Muscle layer of duodenum (tissue), 2 donors: Measurements from ENCODE around the gene ZXDC.

Experiments used
- H3K27ac ChIP-seq: one replicate; pipeline ENCODE4 v1.7.0; 2013; ENCODE audit warnings: mild to moderate bottlenecking, low read length
- H3K27me3 ChIP-seq: one replicate; pipeline ENCODE4 v1.7.0; 2013; ENCODE audit warnings: low read depth, mild to moderate bottlenecking, control low read depth, low read length
- H3K36me3 ChIP-seq, 2 donors: one replicate each; pipeline ENCODE4 v1.7.0; 2013; ENCODE audit warnings: low read length in 2 of 2, control low read depth in 1 of 2, mild to moderate bottlenecking in 1 of 2; ENCODE audit not compliant: insufficient read depth in 2 of 2, control insufficient read depth in 1 of 2
- H3K4me1 ChIP-seq, 2 donors: one replicate each; pipeline ENCODE4 v1.7.0; 2013; ENCODE audit warnings: low read length in 2 of 2, mild to moderate bottlenecking in 2 of 2, control low read depth in 1 of 2, moderate library complexity in 1 of 2; ENCODE audit not compliant: insufficient read depth in 2 of 2, control insufficient read depth in 1 of 2
- H3K4me3 ChIP-seq, 2 donors: one replicate each; pipeline ENCODE4 v1.7.0; 2013; ENCODE audit warnings: low read length in 2 of 2, low read depth in 1 of 2, mild to moderate bottlenecking in 1 of 2
- H3K9me3 ChIP-seq, 2 donors: one replicate each; pipeline ENCODE4 v1.7.0; 2013; ENCODE audit warnings: low read length in 2 of 2, control low read depth in 1 of 2, mild to moderate bottlenecking in 1 of 2; ENCODE audit not compliant: control insufficient read depth in 1 of 2
- donor health status: healthy.

Gene ZXDC

DNA sequence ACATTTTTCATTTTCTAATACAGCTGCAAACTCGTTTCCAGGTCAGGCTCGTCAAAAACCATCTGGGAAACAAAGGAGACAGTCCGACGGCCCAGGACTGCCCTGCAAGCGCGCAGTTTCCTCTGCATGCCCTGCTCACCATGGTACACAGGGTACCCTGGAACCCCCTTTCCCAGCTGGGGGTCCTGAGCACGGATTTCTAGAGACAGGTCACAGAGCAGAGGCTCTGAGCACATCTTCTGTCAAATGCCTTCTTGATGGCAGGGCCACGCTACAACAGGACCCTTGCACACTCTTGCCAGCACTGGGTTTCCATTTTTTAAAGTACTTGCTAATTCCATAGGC is 8.1 kb downstream of the ZXDC start:
- peaks cover 77 to 79% of the 10 kb centered on the region in 2 donors for H3K36me3 ChIP-seq
- no peaks in the 10 kb centered on the region for H3K9me3 ChIP-seq
- H3K27me3 ChIP-seq: no peaks in the 10 kb centered on the region
- H3K27ac ChIP-seq: no peak overlapping the region
- no peak overlapping the region for H3K4me3 ChIP-seq
- H3K4me1 ChIP-seq: peaks cover 9 to 21% of the 10 kb centered on the region in 2 donors

DNA sequence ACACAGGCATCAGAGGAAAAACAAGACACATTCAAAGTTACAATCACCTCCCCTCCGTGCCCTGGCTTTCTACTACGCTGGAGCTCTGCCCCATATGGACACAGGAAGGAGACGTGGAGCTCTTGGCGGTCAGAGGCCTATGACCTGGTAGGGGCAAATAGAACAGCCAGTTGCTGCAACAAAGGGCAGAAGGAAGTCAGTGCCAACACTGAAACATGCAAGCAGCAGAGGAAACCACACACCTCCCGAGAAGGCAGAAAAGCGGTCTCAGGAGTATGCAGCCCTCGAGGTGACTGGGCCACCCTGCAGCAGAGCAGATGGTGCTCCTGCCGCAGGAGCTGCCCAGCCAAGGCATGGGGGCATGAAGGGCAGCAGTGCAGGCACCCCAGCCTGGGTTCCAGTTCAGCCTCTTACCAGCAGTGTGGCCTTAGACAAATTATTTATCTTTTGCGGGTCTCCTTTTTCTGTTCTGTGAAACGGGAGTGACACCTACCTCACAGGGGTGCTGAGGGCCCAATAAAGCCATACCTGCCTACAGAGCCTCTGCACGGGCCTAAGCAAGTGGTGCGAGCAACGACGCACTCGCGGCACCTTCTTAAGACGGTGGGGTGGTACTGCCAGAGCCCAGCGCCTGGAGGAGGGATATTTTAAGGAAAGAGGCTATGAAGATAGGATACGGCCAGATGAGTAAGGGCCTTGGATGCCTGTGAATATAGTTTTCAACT is 8.6 kb downstream of the ZXDC start:
- Histone ChIP-seq H3K36me3 (peaks cover 83 to 84% of the 10 kb centered on the region in 2 donors), H3K27ac (no peak overlapping the region)

DNA sequence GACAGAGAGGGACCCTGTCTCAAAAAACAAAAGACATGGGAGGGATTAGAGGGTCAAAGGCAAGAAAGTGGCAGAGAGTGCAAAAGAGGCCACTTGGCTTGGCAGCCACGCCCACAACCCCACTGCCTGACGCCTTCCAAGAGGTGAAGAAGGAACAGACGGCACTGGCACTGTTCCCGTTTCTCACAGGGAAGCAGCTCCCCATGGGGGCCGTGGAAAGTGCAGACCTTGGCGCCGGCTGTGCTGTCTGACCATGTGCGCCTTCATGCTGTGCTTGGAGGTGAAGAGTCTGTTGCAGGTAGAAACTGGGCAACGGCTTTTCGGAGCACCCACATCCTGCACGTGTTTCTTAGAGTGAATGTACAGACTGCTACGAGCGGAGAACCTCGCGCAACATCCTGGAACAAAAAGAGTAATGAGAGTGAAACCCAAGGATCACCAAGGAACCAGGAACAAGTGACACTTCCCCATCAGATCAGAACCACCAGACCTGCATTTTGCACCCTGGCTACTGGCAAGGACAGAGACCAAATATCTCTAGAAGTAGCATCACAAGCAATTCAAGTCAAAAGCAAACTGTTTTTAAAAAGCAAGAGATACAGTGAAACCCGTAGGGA is 9.7 kb downstream of the ZXDC start:
- Histone ChIP-seq H3K27ac (no peak overlapping the region), H3K9me3 (no peaks in the 10 kb centered on the region), H3K36me3 (peaks cover 88 to 91% of the 10 kb centered on the region in 2 donors), H3K27me3 (no peaks in the 10 kb centered on the region), H3K4me3 (no peak overlapping the region), H3K4me1 (peaks cover 0 to 7% of the 10 kb centered on the region in 2 donors)

More for the DNA sequence above, 8.6 kb downstream of the ZXDC start:
- no peaks in the 10 kb centered on the region for H3K9me3 ChIP-seq
- H3K4me3 ChIP-seq: no peak overlapping the region
- peaks cover 4 to 15% of the 10 kb centered on the region in 2 donors for H3K4me1 ChIP-seq
- H3K27me3 ChIP-seq: no peaks in the 10 kb centered on the region

DNA sequence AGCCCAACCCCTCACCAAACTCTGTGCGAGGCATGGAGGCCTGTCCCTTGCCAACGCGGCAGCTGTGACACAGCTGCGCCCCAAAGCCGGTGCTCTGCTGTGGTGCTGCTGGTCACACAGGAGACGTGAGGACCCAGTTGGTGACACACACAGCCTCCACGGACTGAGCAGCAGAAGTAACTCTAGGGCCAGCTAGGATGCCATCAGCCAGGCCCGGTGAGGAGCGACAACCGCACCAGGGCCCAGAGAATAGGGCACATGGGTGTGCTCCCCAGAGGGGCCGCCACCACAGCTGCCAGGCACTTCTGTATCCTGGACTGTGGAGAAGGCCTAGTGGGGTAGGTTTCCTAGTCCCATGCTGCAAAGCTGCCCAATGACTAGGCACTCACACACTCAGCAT is 10.7 kb downstream of the ZXDC start:
- no peak overlapping the region for H3K27ac ChIP-seq
- H3K4me1 ChIP-seq: peaks cover 0 to 7% of the 10 kb centered on the region in 2 donors
- no peaks in the 10 kb centered on the region for H3K27me3 ChIP-seq
- H3K36me3 ChIP-seq: peaks cover 86 to 90% of the 10 kb centered on the region in 2 donors
- no peak overlapping the region for H3K4me3 ChIP-seq
- no peaks in the 10 kb centered on the region for H3K9me3 ChIP-seq

DNA sequence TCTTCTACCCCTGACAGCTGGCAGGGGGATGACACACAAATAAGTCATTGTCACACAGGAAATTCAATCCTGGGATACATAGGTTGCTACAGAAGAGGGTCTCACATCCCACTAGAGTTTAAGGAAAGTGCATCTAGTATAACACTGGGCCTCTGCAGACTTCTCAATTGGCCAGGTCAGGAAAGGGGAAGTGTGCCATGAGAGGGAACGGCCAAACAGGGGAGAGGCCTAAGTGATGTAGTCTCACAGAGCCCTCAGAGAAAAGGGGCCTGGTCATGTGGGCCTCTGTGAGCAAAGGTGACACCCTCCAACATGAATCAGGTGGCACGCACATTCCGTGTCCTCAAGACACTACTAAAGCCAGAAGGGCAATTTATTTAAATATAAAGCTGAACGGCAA is 11.2 kb downstream of the ZXDC start:
- no peaks in the 10 kb centered on the region for H3K9me3 ChIP-seq
- H3K27me3 ChIP-seq: no peaks in the 10 kb centered on the region
- no peak overlapping the region for H3K4me3 ChIP-seq
- peaks cover 86 to 90% of the 10 kb centered on the region in 2 donors for H3K36me3 ChIP-seq
- peaks cover 0 to 7% of the 10 kb centered on the region in 2 donors for H3K4me1 ChIP-seq
- no peak overlapping the region for H3K27ac ChIP-seq

DNA sequence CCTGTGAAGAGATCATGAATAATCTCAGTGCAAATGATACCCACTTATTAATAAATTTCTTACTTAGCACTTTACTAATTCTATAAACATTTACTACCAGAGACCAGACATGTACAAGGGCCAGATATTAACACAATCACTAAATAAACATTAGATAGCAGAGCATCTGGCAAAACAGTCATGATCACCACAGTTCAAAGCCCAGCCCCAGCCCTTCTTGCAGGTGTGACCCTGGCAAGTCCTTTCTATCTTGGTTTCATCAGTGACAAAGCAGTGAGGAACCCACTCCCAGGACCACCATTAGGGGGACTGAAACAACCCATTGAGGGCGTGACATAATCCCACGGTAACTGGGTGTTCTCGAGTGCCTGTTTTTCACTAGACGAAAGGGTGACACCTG is 11.6 kb downstream of the ZXDC start:
- H3K27ac ChIP-seq: no peak overlapping the region
- H3K9me3 ChIP-seq: no peaks in the 10 kb centered on the region
- peaks cover 86 to 90% of the 10 kb centered on the region in 2 donors for H3K36me3 ChIP-seq
- H3K27me3 ChIP-seq: no peaks in the 10 kb centered on the region
- no peak overlapping the region for H3K4me3 ChIP-seq
- H3K4me1 ChIP-seq: peaks cover 0 to 7% of the 10 kb centered on the region in 2 donors

DNA sequence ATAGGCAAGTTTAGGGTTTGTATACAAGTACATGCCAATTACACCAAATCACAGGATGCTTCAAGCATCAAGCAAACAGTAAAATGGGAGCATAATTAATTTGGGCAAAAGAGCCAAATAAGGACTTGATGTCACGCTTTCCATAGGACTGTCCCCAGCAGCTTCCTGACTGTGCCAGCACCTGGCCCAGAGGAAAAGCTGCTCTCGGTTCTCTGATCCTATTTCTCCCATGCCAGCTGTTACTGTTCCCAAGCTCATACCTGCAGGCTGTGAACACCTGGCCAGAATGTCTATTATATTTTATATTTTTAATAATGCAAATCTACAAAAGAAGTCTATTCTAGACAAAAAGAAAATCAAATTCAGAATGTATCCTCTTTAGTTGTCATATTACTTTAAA is 12.2 kb downstream of the ZXDC start:
- Histone ChIP-seq H3K27ac (no peak overlapping the region), H3K9me3 (no peaks in the 10 kb centered on the region), H3K4me3 (no peak overlapping the region), H3K36me3 (peaks cover 82 to 91% of the 10 kb centered on the region in 2 donors), H3K27me3 (no peaks in the 10 kb centered on the region), H3K4me1 (peaks cover 0 to 7% of the 10 kb centered on the region in 2 donors)

DNA sequence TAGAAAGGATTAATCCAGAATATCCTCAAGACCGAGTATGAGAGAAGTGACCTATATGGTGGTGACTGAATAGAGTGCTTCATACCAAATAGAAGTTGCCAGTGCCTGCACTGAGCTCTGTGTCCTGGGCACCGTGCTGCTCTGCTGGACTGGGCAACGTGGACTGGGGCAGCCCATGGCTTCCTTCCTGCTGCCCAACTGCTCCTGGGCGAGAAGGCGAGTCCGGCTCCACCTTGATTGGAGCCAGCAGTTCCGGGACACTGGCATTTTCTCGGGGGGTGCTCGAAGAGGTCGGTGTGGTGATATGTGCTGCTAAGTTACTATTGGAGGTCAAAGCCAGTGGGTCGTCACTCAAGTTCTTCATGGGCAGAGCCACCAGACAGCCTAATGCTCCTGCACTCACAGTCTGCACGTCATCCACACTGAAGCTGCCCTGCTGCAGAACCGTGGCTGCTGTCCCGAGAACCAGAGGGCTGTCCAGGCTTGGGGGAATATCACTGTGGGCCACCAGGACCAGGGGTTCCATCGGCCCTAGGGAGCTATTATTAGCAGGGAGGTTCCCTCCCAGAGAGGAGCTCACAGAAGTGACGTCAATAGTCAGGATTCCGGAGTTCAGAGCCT is 14.1 kb downstream of the ZXDC start:
- Histone ChIP-seq H3K27me3 (no peaks in the 10 kb centered on the region), H3K4me1 (peaks cover 0 to 2% of the 10 kb centered on the region in 2 donors), H3K9me3 (no peaks in the 10 kb centered on the region), H3K36me3 (peaks cover 79 to 89% of the 10 kb centered on the region in 2 donors), H3K27ac (no peak overlapping the region), H3K4me3 (no peak overlapping the region)

DNA sequence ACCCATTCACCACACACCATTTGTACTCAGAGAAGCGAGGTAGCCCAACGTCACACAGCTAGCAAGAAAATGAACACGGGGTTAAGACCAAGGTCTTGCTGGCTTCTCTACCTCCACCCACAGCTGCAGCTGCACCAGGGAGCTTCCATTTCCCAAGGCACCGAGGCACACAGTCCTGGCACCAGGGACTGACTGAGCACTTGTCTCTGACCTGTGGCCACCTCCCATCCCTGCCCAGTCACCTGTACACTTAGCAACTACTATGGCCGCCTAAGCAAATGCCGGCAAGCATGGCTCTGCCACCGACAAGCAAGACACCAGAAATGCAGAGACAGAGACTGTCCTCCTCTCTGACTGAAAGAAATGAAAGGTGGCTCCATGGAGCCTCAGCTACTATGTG is 15.3 kb downstream of the ZXDC start:
- peaks cover 73 to 88% of the 10 kb centered on the region in 2 donors for H3K36me3 ChIP-seq
- no peak overlapping the region for H3K27ac ChIP-seq
- no peaks in the 10 kb centered on the region for H3K4me1 ChIP-seq
- no peaks in the 10 kb centered on the region for H3K9me3 ChIP-seq
- no peaks in the 10 kb centered on the region for H3K27me3 ChIP-seq
- H3K4me3 ChIP-seq: no peak overlapping the region

DNA sequence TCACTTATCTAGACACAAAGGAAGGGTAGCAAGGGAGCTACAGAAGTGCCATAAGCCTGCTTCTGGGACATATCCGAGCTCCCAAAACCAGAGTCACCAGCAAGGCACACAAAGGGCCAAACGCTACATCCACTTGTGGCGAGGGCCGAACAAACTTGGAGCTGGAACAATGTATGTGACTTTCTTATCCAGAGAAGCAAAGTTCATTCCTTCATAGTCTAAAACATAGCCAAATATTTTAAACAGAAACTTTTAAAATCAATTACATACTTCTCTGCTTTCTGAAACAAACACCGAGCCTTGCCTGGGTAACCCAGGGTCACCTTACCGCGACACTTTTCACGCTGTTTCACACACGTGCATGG is 15.9 kb downstream of the ZXDC start:
- no peaks in the 10 kb centered on the region for H3K9me3 ChIP-seq
- peaks cover 66 to 83% of the 10 kb centered on the region in 2 donors for H3K36me3 ChIP-seq
- no peak overlapping the region for H3K27ac ChIP-seq
- H3K27me3 ChIP-seq: no peaks in the 10 kb centered on the region
- H3K4me3 ChIP-seq: no peak overlapping the region
- H3K4me1 ChIP-seq: no peaks in the 10 kb centered on the region

DNA sequence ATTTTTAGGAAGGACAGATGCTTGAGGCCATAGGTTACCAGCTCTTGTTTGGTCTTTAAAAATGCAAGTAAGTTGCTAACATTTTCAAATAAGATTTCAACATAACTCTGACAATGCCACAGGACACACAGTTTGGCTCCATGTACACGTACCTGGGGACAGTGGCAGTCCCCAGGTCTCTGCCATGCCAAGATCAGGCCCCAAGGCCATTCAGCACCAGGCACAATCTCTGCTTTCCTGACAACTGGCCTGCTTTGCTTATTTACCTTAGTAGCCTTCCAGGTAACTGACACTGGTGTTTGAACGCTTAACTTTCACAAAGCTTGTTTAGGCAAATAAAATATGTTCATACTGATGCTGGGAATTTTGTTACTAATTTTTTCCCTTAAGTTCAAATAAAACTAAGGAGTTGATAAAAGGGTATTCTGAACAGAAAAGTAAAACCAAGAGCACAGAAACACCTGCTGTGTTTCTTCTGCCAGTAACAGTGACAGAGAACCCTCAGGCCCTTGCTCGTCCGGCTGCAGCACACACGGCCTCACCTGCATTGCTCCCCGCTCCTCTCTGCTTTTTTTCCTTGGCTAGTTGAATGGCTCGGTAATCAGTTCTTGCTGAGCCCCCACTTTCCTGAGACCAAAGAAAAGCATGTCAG is 16.5 kb downstream of the ZXDC start:
- Histone ChIP-seq H3K4me3 (no peak overlapping the region), H3K36me3 (peaks cover 61 to 78% of the 10 kb centered on the region in 2 donors), H3K27me3 (no peaks in the 10 kb centered on the region), H3K27ac (no peak overlapping the region), H3K4me1 (no peaks in the 10 kb centered on the region), H3K9me3 (no peaks in the 10 kb centered on the region)
